ENCODE measurements around the gene CBLC. TPM values are rescaled to one million over a fixed set of nuclear protein-coding genes. Genes with fewer than 3 reads are reported as not detected.

The CBLC gene
- total RNA-seq, 1 experiment from 2014 or later = 54.3 TPM

DNA sequence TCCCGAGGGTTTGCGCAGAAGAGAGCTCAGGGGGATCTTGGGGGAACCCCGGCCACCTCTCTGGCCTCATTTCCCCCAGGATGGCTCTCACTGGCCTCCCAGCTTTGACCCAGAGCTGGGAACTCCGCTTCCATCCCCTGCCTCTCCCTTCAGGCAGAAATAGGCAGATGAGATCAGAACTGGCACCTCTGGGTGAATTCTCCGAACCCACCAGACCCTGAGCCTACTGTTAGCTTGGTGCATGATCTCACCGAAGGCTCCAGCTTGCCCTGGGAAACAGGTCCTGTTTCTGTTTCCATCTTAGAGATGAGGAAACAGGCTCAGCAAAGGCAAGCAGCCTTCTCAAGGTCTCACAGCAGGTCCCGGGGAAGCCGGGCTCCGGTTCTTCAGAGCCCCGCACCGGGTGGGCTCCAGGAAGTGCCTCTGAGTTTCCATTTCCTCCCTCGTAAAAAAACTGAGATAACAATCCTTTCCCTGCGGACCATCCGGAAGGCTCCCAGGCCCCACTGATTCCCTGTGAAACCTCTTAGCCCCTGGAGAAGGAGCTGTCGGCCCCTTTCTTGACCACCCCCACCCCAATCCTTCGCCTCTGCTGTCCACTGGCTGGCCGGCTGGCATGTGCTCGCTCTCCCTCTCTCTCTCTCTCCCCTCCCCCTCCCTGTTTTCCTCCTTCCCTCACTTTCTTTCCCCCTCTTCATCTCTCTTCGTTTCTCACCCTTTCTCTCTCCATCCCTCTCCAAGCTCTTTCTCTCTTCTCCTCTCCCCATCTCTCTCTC is 70.5 kb downstream of the CBLC start:
- no peak for DNase-seq
- H3K4me3 Mint-ChIP-seq (ENCODE audit: low read depth, unreplicated experiment) = peak overlapping the region; percentile 66
- CTCF ChIA-PET = interaction anchor here (0.5 to 1.1 kb wide), 7 partner anchors 10 to 124 kb away, joined by 3 to 13 read pairs (median 4); partner anchors contain the start of gene TOMM40
- TF ChIP-seq, protein P1, sequence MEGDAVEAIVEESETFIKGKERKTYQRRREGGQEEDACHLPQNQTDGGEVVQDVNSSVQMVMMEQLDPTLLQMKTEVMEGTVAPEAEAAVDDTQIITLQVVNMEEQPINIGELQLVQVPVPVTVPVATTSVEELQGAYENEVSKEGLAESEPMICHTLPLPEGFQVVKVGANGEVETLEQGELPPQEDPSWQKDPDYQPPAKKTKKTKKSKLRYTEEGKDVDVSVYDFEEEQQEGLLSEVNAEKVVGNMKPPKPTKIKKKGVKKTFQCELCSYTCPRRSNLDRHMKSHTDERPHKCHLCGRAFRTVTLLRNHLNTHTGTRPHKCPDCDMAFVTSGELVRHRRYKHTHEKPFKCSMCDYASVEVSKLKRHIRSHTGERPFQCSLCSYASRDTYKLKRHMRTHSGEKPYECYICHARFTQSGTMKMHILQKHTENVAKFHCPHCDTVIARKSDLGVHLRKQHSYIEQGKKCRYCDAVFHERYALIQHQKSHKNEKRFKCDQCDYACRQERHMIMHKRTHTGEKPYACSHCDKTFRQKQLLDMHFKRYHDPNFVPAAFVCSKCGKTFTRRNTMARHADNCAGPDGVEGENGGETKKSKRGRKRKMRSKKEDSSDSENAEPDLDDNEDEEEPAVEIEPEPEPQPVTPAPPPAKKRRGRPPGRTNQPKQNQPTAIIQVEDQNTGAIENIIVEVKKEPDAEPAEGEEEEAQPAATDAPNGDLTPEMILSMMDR (IDR thresholded peaks at IDR 0.05; ENCODE audit: unreplicated experiment) = no peak
- peak overlapping the region; percentile 73 for H3K27ac Mint-ChIP-seq (ENCODE audit: unreplicated experiment)
- no peaks in the 10 kb centered on the region for H3K27me3 Mint-ChIP-seq (ENCODE audit: unreplicated experiment)
- H3K36me3 Mint-ChIP-seq (ENCODE audit: insufficient read depth, unreplicated experiment) = peaks cover 63% of the 10 kb centered on the region
- no TSS peak for BruUV-seq (replicated peaks)
- peaks cover 34% of the 10 kb centered on the region for H3K4me1 Mint-ChIP-seq (ENCODE audit: low read depth, unreplicated experiment)
- no peaks in the 10 kb centered on the region for H3K9me3 Mint-ChIP-seq (ENCODE audit: low read depth, unreplicated experiment)
- intact Hi-C loops (cut with micrococcal nuclease; ENCODE audit: unreplicated experiment) = loop anchor here (10.0 kb wide), 1 partner anchor 123 kb away; no protein-coding TSS in a partner anchor

GRCh38 chr19:44848812-44849447 is 71.2 kb downstream of the CBLC start:
- DNase-seq = no peak
- peaks cover 63% of the 10 kb centered on the region for H3K36me3 Mint-ChIP-seq (ENCODE audit: insufficient read depth, unreplicated experiment)
- H3K27me3 Mint-ChIP-seq (ENCODE audit: unreplicated experiment) = no peaks in the 10 kb centered on the region
- H3K27ac Mint-ChIP-seq (ENCODE audit: unreplicated experiment) = peak overlapping the region; percentile 66
- CTCF ChIA-PET = interaction anchor here (0.5 to 0.7 kb wide), 3 partner anchors 11 to 57 kb away, joined by 3 to 13 read pairs (median 3); no protein-coding TSS in a partner anchor
- no TSS peak for BruUV-seq (replicated peaks)
- peaks cover 34% of the 10 kb centered on the region for H3K4me1 Mint-ChIP-seq (ENCODE audit: low read depth, unreplicated experiment)
- H3K4me3 Mint-ChIP-seq (ENCODE audit: low read depth, unreplicated experiment) = peak overlapping the region; percentile 66
- no peaks in the 10 kb centered on the region for H3K9me3 Mint-ChIP-seq (ENCODE audit: low read depth, unreplicated experiment)
- intact Hi-C loops (cut with micrococcal nuclease; ENCODE audit: unreplicated experiment) = loop anchor here (10.0 kb wide), 1 partner anchor 124 kb away; no protein-coding TSS in a partner anchor
- TF ChIP-seq, protein P1 (IDR thresholded peaks at IDR 0.05; ENCODE audit: unreplicated experiment) = no peak

Small RNA genes lying within 50 kb of the gene (microRNA-seq; reads per million reads assigned to microRNA genes)
- gene MIR8085 = not detected

Other genes starting within 250 kb of the CBLC start
- 0.17 and 0.28 TPM in 2 replicates for gene CEACAM20, start 248.2 kb upstream of the CBLC start, total RNA-seq (2022)
- not detected in 2 replicates for gene IGSF23, start 164.3 kb upstream of the CBLC start, total RNA-seq (2022)
- 176 and 215 TPM in 2 replicates for gene PVR, start 134.0 kb upstream of the CBLC start, total RNA-seq (2022)
- 66.2 and 67.8 TPM in 2 replicates for gene CEACAM19, start 106.4 kb upstream of the CBLC start, total RNA-seq (2022)
- 0.38 TPM in 1 of 2 replicates, not detected in the other for gene CEACAM16, start 78.7 kb upstream of the CBLC start, total RNA-seq (2022)
- 37.7 and 41.5 TPM in 2 replicates for gene BCL3, start 29.2 kb upstream of the CBLC start, total RNA-seq (2022)
- 30.0 and 31.2 TPM in 2 replicates for gene BCAM, start 31.2 kb downstream of the CBLC start, total RNA-seq (2022)
- gene NECTIN2, start 68.4 kb downstream of the CBLC start, total RNA-seq (2022) = 137 and 174 TPM in 2 replicates
- 152 and 162 TPM in 2 replicates for gene TOMM40, start 113.4 kb downstream of the CBLC start, total RNA-seq (2022)
- gene APOE, start 127.9 kb downstream of the CBLC start, total RNA-seq (2022) = 1.1 and 4.1 TPM in 2 replicates
- gene APOC1, start 136.7 kb downstream of the CBLC start, total RNA-seq (2022) = 4.7 and 5.0 TPM in 2 replicates
- not detected in 2 replicates for gene APOC4, start 164.3 kb downstream of the CBLC start, total RNA-seq (2022)
- not detected in 2 replicates for gene APOC2, start 168.2 kb downstream of the CBLC start, total RNA-seq (2022)
- 172 and 183 TPM in 2 replicates for gene CLPTM1, start 177.5 kb downstream of the CBLC start, total RNA-seq (2022)
- gene RELB, start 223.6 kb downstream of the CBLC start, total RNA-seq (2022) = 37.9 and 44.5 TPM in 2 replicates

Measured in Calu3 (cell line).